ENCODE results near the gene ATP5F1E.
A peak's percentile ranks its signal among the peaks of the same experiment; 100 is the strongest.

ATP5F1E gene

DNA sequence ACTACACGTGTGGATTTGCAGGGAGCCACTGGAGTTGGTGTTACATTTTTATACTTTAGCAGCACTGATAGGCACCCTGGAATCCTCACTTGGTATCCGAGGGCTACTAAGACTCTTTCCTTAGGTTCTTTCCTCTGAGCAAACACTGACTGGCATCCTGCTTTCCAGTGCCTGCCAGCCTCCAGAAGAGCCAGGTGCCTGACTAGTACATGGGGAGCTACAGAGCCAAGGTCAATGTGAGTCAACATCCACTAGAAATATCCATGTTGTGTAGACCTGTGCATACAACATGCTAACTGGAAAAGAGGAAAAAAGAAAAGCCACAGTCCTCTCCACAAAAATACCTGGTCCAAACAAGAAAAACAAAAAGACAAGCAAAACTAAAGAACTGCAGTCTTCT lies 7.0 kb downstream of the ATP5F1E start:
- no peak for DNase-seq (ENCODE audit: low read depth)
- in situ Hi-C loops (cut with HindIII; ENCODE audit: low sequenced_read_pairs), result no loop called here
- TF ChIP-seq, protein P1, sequence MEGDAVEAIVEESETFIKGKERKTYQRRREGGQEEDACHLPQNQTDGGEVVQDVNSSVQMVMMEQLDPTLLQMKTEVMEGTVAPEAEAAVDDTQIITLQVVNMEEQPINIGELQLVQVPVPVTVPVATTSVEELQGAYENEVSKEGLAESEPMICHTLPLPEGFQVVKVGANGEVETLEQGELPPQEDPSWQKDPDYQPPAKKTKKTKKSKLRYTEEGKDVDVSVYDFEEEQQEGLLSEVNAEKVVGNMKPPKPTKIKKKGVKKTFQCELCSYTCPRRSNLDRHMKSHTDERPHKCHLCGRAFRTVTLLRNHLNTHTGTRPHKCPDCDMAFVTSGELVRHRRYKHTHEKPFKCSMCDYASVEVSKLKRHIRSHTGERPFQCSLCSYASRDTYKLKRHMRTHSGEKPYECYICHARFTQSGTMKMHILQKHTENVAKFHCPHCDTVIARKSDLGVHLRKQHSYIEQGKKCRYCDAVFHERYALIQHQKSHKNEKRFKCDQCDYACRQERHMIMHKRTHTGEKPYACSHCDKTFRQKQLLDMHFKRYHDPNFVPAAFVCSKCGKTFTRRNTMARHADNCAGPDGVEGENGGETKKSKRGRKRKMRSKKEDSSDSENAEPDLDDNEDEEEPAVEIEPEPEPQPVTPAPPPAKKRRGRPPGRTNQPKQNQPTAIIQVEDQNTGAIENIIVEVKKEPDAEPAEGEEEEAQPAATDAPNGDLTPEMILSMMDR (IDR thresholded peaks at IDR 0.05; ENCODE audit: low read depth, low read length, missing control alignments), result no peak

DNA sequence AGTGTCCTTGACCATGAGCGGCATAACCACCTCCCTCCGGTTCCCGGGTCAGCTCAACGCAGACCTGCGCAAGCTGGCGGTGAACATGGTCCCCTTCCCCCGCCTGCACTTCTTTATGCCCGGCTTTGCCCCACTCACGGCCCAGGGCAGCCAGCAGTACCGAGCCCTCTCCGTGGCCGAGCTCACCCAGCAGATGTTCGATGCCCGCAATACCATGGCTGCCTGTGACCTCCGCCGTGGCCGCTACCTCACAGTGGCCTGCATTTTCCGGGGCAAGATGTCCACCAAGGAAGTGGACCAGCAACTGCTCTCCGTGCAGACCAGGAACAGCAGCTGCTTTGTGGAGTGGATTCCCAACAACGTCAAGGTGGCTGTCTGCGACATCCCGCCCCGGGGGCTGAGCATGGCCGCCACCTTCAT lies 8.0 kb downstream of the ATP5F1E start:
- TF ChIP-seq, protein P1 (IDR thresholded peaks at IDR 0.05; ENCODE audit: low read depth, low read length, missing control alignments), result no peak
- H3K4me3 ChIP-seq (ENCODE audit: low read depth, low read length), result no peak overlapping the region
- in situ Hi-C loops (cut with HindIII; ENCODE audit: low sequenced_read_pairs), result no loop called here
- no peak for DNase-seq (ENCODE audit: low read depth)

More for the DNA sequence above, 7.0 kb downstream of the ATP5F1E start:
- no peak overlapping the region for H3K4me3 ChIP-seq (ENCODE audit: low read depth, low read length)

DNA sequence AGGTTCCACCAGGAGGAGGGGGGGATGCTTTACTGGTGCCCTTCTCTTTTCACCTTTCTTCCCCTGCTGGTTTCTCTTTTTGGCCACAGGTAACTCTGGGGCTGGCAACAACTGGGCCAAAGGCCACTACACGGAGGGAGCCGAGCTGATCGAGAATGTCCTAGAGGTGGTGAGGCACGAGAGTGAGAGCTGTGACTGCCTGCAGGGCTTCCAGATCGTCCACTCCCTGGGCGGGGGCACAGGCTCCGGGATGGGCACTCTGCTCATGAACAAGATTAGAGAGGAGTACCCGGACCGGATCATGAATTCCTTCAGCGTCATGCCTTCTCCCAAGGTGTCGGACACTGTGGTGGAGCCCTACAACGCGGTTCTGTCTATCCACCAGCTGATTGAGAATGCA lies 8.5 kb downstream of the ATP5F1E start:
- H3K4me3 ChIP-seq (ENCODE audit: low read depth, low read length), result no peak overlapping the region
- in situ Hi-C loops (cut with HindIII; ENCODE audit: low sequenced_read_pairs), result no loop called here
- no peak for DNase-seq (ENCODE audit: low read depth)
- TF ChIP-seq, protein P1 (IDR thresholded peaks at IDR 0.05; ENCODE audit: low read depth, low read length, missing control alignments), result no peak

DNA sequence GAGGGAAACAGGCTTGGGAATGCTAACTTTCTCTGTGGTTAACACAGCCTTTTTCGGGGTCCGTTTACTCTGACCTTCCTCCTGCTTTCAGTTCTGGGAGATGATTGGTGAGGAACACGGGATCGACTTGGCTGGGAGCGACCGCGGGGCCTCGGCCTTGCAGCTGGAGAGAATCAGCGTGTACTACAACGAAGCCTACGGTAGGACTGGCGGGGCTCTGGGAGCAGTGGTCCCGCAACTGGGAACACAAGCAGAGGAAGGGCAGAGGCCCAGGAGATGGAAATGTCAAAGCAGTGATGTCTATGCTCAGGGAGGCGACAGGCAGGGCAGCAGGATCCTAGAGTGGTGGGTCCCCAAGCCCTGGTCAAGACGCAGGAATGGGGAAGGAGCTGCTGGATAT lies 9.4 kb downstream of the ATP5F1E start:
- H3K4me3 ChIP-seq (ENCODE audit: low read depth, low read length), result no peak overlapping the region
- TF ChIP-seq, protein P1 (IDR thresholded peaks at IDR 0.05; ENCODE audit: low read depth, low read length, missing control alignments), result no peak
- DNase-seq (ENCODE audit: low read depth), result no peak
- in situ Hi-C loops (cut with HindIII; ENCODE audit: low sequenced_read_pairs), result no loop called here

DNA sequence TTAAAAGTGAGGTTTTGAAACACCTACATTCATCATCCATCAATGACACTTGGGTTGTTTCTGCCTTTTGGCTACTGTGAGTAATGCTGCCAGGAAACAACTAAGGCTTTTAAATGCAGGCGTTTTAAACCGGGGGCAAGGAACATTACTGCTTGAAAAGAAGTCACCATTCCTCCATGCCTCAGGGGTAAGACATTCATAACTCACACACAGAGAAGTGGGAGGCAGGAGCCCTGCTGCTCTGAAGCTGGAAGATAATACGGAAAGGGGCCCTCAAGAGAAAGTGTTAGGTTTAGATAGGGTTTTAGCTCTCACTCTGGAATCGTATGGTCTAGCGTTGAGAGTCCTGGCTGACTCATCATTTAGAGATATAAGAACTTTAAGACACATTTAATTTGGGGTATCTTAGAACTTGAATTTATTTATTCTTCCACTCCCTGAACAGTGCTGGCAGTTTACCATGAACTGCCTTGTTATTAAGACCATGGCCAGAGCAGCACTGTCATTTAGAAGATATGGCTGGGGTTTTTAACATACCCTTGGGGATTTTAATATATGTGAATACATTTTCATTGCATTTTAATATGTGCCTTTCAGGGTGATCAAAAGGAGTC lies 11.1 kb downstream of the ATP5F1E start:
- DNase-seq (ENCODE audit: low read depth), result peak; percentile 20
- in situ Hi-C loops (cut with HindIII; ENCODE audit: low sequenced_read_pairs), result no loop called here
- no peak overlapping the region for H3K4me3 ChIP-seq (ENCODE audit: low read depth, low read length)
- TF ChIP-seq, protein P1 (IDR thresholded peaks at IDR 0.05; ENCODE audit: low read depth, low read length, missing control alignments), result no peak

DNA sequence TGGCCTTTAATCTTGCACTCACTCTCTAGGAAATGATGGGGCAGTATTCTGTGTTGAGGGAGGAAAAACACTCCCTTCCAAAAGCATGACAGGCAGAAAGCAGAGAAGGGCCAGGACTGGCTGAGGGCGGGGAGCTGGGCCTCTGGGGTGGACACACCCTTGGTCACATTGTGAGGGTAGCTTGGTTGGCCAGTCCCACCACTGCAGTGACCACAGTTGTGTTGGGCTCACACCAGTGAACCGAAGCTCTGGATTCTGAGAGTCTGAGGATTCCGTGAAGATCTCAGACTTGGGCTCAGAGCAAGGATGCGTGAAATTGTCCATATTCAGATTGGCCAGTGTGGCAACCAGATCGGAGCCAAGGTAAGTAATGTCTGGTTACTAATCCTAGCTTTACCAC lies 12.9 kb downstream of the ATP5F1E start, which contains the start of gene TUBB1:
TUBB1 (plus strand) TSS at position 213 of the 400 bp plus-strand sequence; CDS start at position 307, 94 bp downstream.
- in situ Hi-C loops (cut with HindIII; ENCODE audit: low sequenced_read_pairs), result no loop called here
- DNase-seq (ENCODE audit: low read depth), result peak; percentile 47
- H3K4me3 ChIP-seq (ENCODE audit: low read depth, low read length), result no peak within 1 kb of the TSS
- TF ChIP-seq, protein P1 (IDR thresholded peaks at IDR 0.05; ENCODE audit: low read depth, low read length, missing control alignments), result no peak
